KMS-11 (cell line): ENCODE measurements around the gene C19orf25.

Experiments used
- H2AFZ ChIP-seq: fragments of 200-600 bp; sonication (generic); 2 replicates; pipeline ENCODE4 v1.6.1; 2016; ENCODE audit warnings: antibody characterized with exemption, mixed run types, low read depth
- H3K27ac ChIP-seq: fragments of 200-600 bp; sonication (generic); 2 replicates; pipeline ENCODE4 v1.6.1; 2016; ENCODE audit warnings: mild to moderate bottlenecking, mixed run types
- H3K27me3 ChIP-seq: fragments of 200-600 bp; sonication (generic); 2 replicates; pipeline ENCODE4 v1.6.1; 2017; ENCODE audit warnings: mild to moderate bottlenecking, low read depth, mixed run types, moderate library complexity; ENCODE audit not compliant: insufficient read depth
- H3K36me3 ChIP-seq: fragments of 200-600 bp; sonication (generic); 2 replicates; pipeline ENCODE4 v1.6.1; 2017; ENCODE audit warnings: mild to moderate bottlenecking, mixed run types; ENCODE audit not compliant: insufficient read depth
- H3K4me1 ChIP-seq: fragments of 200-600 bp; sonication (generic); 2 replicates; pipeline ENCODE4 v1.6.1; 2016; ENCODE audit warnings: mild to moderate bottlenecking, low read depth, mixed run types; ENCODE audit not compliant: poor library complexity, severe bottlenecking
- H3K4me2 ChIP-seq: fragments of 200-600 bp; sonication (generic); 2 replicates; pipeline ENCODE4 v1.7.0; 2016; ENCODE audit warnings: mild to moderate bottlenecking, mixed run types
- H3K4me3 ChIP-seq: fragments of 200-600 bp; sonication (generic); IDR thresholded peaks from 2 replicates; pipeline ENCODE4 v1.6.1; 2017; ENCODE audit warnings: low read depth, low read length, mixed read lengths; ENCODE audit not compliant: insufficient read depth
- H3K79me2 ChIP-seq: fragments of 200-600 bp; sonication (generic); 2 replicates; pipeline ENCODE4 v1.6.1; 2016; ENCODE audit warnings: low read depth, mixed run types; ENCODE audit not compliant: insufficient read depth
- H3K9ac ChIP-seq: fragments of 200-600 bp; sonication (generic); 2 replicates; pipeline ENCODE4 v1.6.1; 2016; ENCODE audit warnings: mild to moderate bottlenecking, mixed run types
- H4K20me1 ChIP-seq: fragments of 200-600 bp; sonication (generic); 2 replicates; pipeline ENCODE4 v1.6.1; 2016; ENCODE audit warnings: mild to moderate bottlenecking, mixed run types; ENCODE audit not compliant: insufficient read depth
- CTCF ChIP-seq: fragments of 200-600 bp; sonication (generic); conservative IDR thresholded peaks from 2 replicates; pipeline ENCODE4 v1.6.1; 2017; ENCODE audit warnings: low read depth, mild to moderate bottlenecking, antibody characterized with exemption, low read length, moderate library complexity, mixed read lengths

Gene C19orf25

GRCh38 chr19:1469255-1470054, 9.6 kb downstream of the C19orf25 start:
- Histone ChIP-seq H3K4me3 (no peak overlapping the region), H3K79me2 (no peaks in the 10 kb centered on the region), H3K27me3 (peaks cover 16% of the 10 kb centered on the region), H3K9ac (no peak overlapping the region), H4K20me1 (no peaks in the 10 kb centered on the region), H3K27ac (no peak overlapping the region), H3K4me1 (peaks cover 9% of the 10 kb centered on the region), H2AFZ (no peak overlapping the region), H3K4me2 (peak overlapping the region; percentile 68; the same call in 1 of the 2 replicates), H3K36me3 (no peaks in the 10 kb centered on the region)
- TF ChIP-seq CTCF, result no peak

- Histone ChIP-seq H3K27me3 (peaks cover 16% of the 10 kb centered on the region), H3K27ac (no peak overlapping the region), H3K36me3 (no peaks in the 10 kb centered on the region), H3K4me2 (no peak overlapping the region), H3K9ac (no peak overlapping the region), H3K79me2 (no peaks in the 10 kb centered on the region), H3K4me3 (no peak overlapping the region), H4K20me1 (no peaks in the 10 kb centered on the region), H3K4me1 (peaks cover 9% of the 10 kb centered on the region), H2AFZ (no peak overlapping the region)
- TF ChIP-seq CTCF, result no peak
These were observed 10.2 kb downstream of the C19orf25 start for GRCh38 chr19:1468821-1469254.

DNA sequence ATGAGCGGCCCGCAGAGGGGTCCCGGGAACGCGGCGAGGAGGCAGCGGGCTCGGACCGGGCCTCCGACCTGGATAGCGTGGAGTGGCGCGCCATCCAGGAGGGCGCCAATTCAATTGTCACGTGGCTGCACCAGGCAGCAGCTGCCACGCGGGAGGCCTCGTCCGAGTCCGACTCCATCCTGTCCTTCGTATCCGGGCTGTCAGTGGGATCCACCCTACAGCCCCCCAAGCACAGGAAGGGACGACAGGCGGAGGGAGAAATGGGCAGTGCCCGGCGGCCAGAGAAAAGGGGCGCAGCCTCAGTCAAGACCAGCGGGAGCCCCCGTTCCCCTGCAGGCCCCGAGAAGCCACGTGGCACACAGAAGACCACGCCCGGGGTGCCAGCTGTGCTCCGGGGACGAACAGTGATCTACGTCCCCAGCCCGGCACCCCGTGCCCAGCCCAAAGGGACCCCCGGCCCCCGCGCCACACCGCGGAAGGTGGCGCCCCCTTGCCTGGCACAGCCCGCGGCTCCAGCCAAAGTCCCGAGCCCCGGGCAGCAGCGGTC, 10.7 kb downstream of the C19orf25 start:
- H3K4me2 ChIP-seq, result no peak overlapping the region

More for the DNA sequence above, 10.7 kb downstream of the C19orf25 start:
- no peak for TF ChIP-seq CTCF
- H2AFZ ChIP-seq, result no peak overlapping the region
- H3K4me1 ChIP-seq, result peaks cover 9% of the 10 kb centered on the region
- H3K9ac ChIP-seq, result no peak overlapping the region
- H3K4me3 ChIP-seq, result no peak overlapping the region
- no peaks in the 10 kb centered on the region for H4K20me1 ChIP-seq
- no peaks in the 10 kb centered on the region for H3K36me3 ChIP-seq
- H3K79me2 ChIP-seq, result no peaks in the 10 kb centered on the region
- peaks cover 16% of the 10 kb centered on the region for H3K27me3 ChIP-seq
- H3K27ac ChIP-seq, result no peak overlapping the region
